ENCODE data around the gene LHX2. TPM values are rescaled to one million over a fixed set of nuclear protein-coding genes. Genes with fewer than 3 reads are reported as not detected.

LHX2 gene
- total RNA-seq, 1 experiment from 2014 or later, result not detected

GRCh38 chr9:123978981-123979380 is 32.6 kb upstream of the LHX2 start:
- intact Hi-C loops (cut with micrococcal nuclease; ENCODE audit: unreplicated experiment), result no loop called here
- H3K27me3 Mint-ChIP-seq (ENCODE audit: unreplicated experiment), result peaks cover 64% of the 10 kb centered on the region
- H3K4me1 Mint-ChIP-seq (ENCODE audit: low read depth, unreplicated experiment), result no peaks in the 10 kb centered on the region
- BruUV-seq (replicated peaks), result no TSS peak
- H3K4me3 Mint-ChIP-seq (ENCODE audit: low read depth, unreplicated experiment), result no peak overlapping the region
- CTCF ChIA-PET, result no interaction called here
- H3K27ac Mint-ChIP-seq (ENCODE audit: unreplicated experiment), result no peak overlapping the region
- DNase-seq, result no peak
- no peak for TF ChIP-seq CTCF (IDR thresholded peaks at IDR 0.05; ENCODE audit: unreplicated experiment)
- no peaks in the 10 kb centered on the region for H3K9me3 Mint-ChIP-seq (ENCODE audit: low read depth, unreplicated experiment)
- no peaks in the 10 kb centered on the region for H3K36me3 Mint-ChIP-seq (ENCODE audit: insufficient read depth, unreplicated experiment)

GRCh38 chr9:123982535-123982934 is 29.0 kb upstream of the LHX2 start:
- BruUV-seq (replicated peaks), result no TSS peak
- no peaks in the 10 kb centered on the region for H3K36me3 Mint-ChIP-seq (ENCODE audit: insufficient read depth, unreplicated experiment)
- H3K9me3 Mint-ChIP-seq (ENCODE audit: low read depth, unreplicated experiment), result no peaks in the 10 kb centered on the region
- no peaks in the 10 kb centered on the region for H3K4me1 Mint-ChIP-seq (ENCODE audit: low read depth, unreplicated experiment)
- H3K4me3 Mint-ChIP-seq (ENCODE audit: low read depth, unreplicated experiment), result no peak overlapping the region
- no peak for TF ChIP-seq CTCF (IDR thresholded peaks at IDR 0.05; ENCODE audit: unreplicated experiment)
- CTCF ChIA-PET, result no interaction called here
- H3K27me3 Mint-ChIP-seq (ENCODE audit: unreplicated experiment), result peaks cover 84% of the 10 kb centered on the region
- DNase-seq, result no peak
- H3K27ac Mint-ChIP-seq (ENCODE audit: unreplicated experiment), result no peak overlapping the region
- intact Hi-C loops (cut with micrococcal nuclease; ENCODE audit: unreplicated experiment), result no loop called here

- intact Hi-C loops (cut with micrococcal nuclease; ENCODE audit: unreplicated experiment), result no loop called here
- TF ChIP-seq CTCF (IDR thresholded peaks at IDR 0.05; ENCODE audit: unreplicated experiment), result no peak
- H3K27me3 Mint-ChIP-seq (ENCODE audit: unreplicated experiment), result peaks cover 89% of the 10 kb centered on the region
- no TSS peak for BruUV-seq (replicated peaks)
- H3K4me3 Mint-ChIP-seq (ENCODE audit: low read depth, unreplicated experiment), result no peak overlapping the region
- no peak for DNase-seq
- CTCF ChIA-PET, result no interaction called here
- H3K27ac Mint-ChIP-seq (ENCODE audit: unreplicated experiment), result no peak overlapping the region
- H3K36me3 Mint-ChIP-seq (ENCODE audit: insufficient read depth, unreplicated experiment), result no peaks in the 10 kb centered on the region
- H3K9me3 Mint-ChIP-seq (ENCODE audit: low read depth, unreplicated experiment), result no peaks in the 10 kb centered on the region
- H3K4me1 Mint-ChIP-seq (ENCODE audit: low read depth, unreplicated experiment), result no peaks in the 10 kb centered on the region
These were observed 28.5 kb upstream of the LHX2 start for GRCh38 chr9:123983047-123983446.

GRCh38 chr9:123984802-123985201 is 26.8 kb upstream of the LHX2 start:
- Mint-ChIP-seq H3K27ac (ENCODE audit: unreplicated experiment) (no peak overlapping the region), H3K4me1 (ENCODE audit: low read depth, unreplicated experiment) (no peaks in the 10 kb centered on the region), H3K4me3 (ENCODE audit: low read depth, unreplicated experiment) (no peak overlapping the region), H3K27me3 (ENCODE audit: unreplicated experiment) (peaks cover 92% of the 10 kb centered on the region), H3K9me3 (ENCODE audit: low read depth, unreplicated experiment) (no peaks in the 10 kb centered on the region), H3K36me3 (ENCODE audit: insufficient read depth, unreplicated experiment) (no peaks in the 10 kb centered on the region)
- DNase-seq, result no peak
- intact Hi-C loops (cut with micrococcal nuclease; ENCODE audit: unreplicated experiment), result no loop called here
- CTCF ChIA-PET, result no interaction called here
- BruUV-seq (replicated peaks), result no TSS peak
- TF ChIP-seq CTCF (IDR thresholded peaks at IDR 0.05; ENCODE audit: unreplicated experiment), result no peak

- no TSS peak for BruUV-seq (replicated peaks)
- intact Hi-C loops (cut with micrococcal nuclease; ENCODE audit: unreplicated experiment), result no loop called here
- H3K4me1 Mint-ChIP-seq (ENCODE audit: low read depth, unreplicated experiment), result no peaks in the 10 kb centered on the region
- TF ChIP-seq CTCF (IDR thresholded peaks at IDR 0.05; ENCODE audit: unreplicated experiment), result no peak
- no peaks in the 10 kb centered on the region for H3K9me3 Mint-ChIP-seq (ENCODE audit: low read depth, unreplicated experiment)
- no peak overlapping the region for H3K4me3 Mint-ChIP-seq (ENCODE audit: low read depth, unreplicated experiment)
- no peak overlapping the region for H3K27ac Mint-ChIP-seq (ENCODE audit: unreplicated experiment)
- peaks cover 92% of the 10 kb centered on the region for H3K27me3 Mint-ChIP-seq (ENCODE audit: unreplicated experiment)
- H3K36me3 Mint-ChIP-seq (ENCODE audit: insufficient read depth, unreplicated experiment), result no peaks in the 10 kb centered on the region
- no peak for DNase-seq
- CTCF ChIA-PET, result no interaction called here
These were observed 25.7 kb upstream of the LHX2 start for GRCh38 chr9:123985869-123986268.
